H9 (cell line): ENCODE measurements around the gene NR5A1. TPM values are rescaled to one million over a fixed set of nuclear protein-coding genes. Genes with fewer than 3 reads are reported as not detected.

ENCODE experiments used
- DNase-seq: peaks from one replicate; pipeline ENCODE4 v3.0.0-alpha.2; 2017
- H2AFZ ChIP-seq: one replicate; pipeline ENCODE4 v1.6.1; 2013; ENCODE audit warnings: mild to moderate bottlenecking, low read length, control low read depth, moderate library complexity
- H2AK5ac ChIP-seq: 2 replicates; pipeline ENCODE4 v1.6.1; 2013; ENCODE audit warnings: low read length, control low read depth, mixed read lengths; ENCODE audit not compliant: insufficient read length
- H2BK120ac ChIP-seq: one replicate; pipeline ENCODE4 v1.6.1; 2013; ENCODE audit warnings: low read depth, mild to moderate bottlenecking, low read length, control low read depth, inconsistent platforms; ENCODE audit not compliant: poor library complexity, severe bottlenecking
- H2BK12ac ChIP-seq: 2 replicates; pipeline ENCODE4 v1.6.1; 2013; ENCODE audit warnings: low read length, control low read depth, mixed read lengths, low read depth; ENCODE audit not compliant: insufficient read length
- H2BK15ac ChIP-seq: 2 replicates; pipeline ENCODE4 v1.6.1; 2013; ENCODE audit warnings: low read depth, low read length, control low read depth
- H2BK20ac ChIP-seq: one replicate; pipeline ENCODE4 v1.6.1; 2013; ENCODE audit warnings: low read depth, mild to moderate bottlenecking, low read length, control low read depth, inconsistent platforms; ENCODE audit not compliant: poor library complexity, severe bottlenecking
- H2BK5ac ChIP-seq: 2 replicates; pipeline ENCODE4 v1.6.1; 2013; ENCODE audit warnings: low read length, control low read depth, mixed read lengths; ENCODE audit not compliant: insufficient read length
- H3K14ac ChIP-seq: 2 replicates; pipeline ENCODE4 v1.6.1; 2013; ENCODE audit warnings: low read length, control low read depth; ENCODE audit not compliant: insufficient read depth
- H3K18ac ChIP-seq: 2 replicates; pipeline ENCODE4 v1.6.1; 2013; ENCODE audit warnings: low read depth, mild to moderate bottlenecking, mixed read lengths, low read length, control low read depth; ENCODE audit not compliant: insufficient read length
- H3K23ac ChIP-seq: 2 replicates; pipeline ENCODE4 v1.6.1; 2013; ENCODE audit warnings: low read length, control low read depth, mixed read lengths, low read depth; ENCODE audit not compliant: insufficient read length
- H3K23me2 ChIP-seq: 2 replicates; pipeline ENCODE4 v1.6.1; 2013; ENCODE audit warnings: low read depth, mild to moderate bottlenecking, mixed read lengths, low read length, control low read depth; ENCODE audit not compliant: insufficient read length, poor library complexity, severe bottlenecking
- H3K27ac ChIP-seq: 2 replicates; pipeline ENCODE4 v1.5.1; 2013; ENCODE audit warnings: low read length, control low read depth, mixed read lengths, low read depth; ENCODE audit not compliant: insufficient read length
- H3K27me3 ChIP-seq: 2 replicates; pipeline ENCODE4 v1.6.1; 2013; ENCODE audit warnings: low read length, control low read depth, inconsistent platforms; ENCODE audit not compliant: insufficient read depth
- H3K4ac ChIP-seq: 2 replicates; pipeline ENCODE4 v1.6.1; 2013; ENCODE audit warnings: low read depth, mild to moderate bottlenecking, control low read depth, inconsistent platforms, low read length, moderate library complexity
- H3K4me1 ChIP-seq: 2 replicates; pipeline ENCODE4 v1.6.1; 2013; ENCODE audit warnings: low read length, control low read depth, inconsistent platforms; ENCODE audit not compliant: insufficient read depth
- H3K4me2 ChIP-seq: 2 replicates; pipeline ENCODE4 v1.6.1; 2013; ENCODE audit warnings: low read length, control low read depth, mixed read lengths; ENCODE audit not compliant: insufficient read length, insufficient read depth
- H3K56ac ChIP-seq: 2 replicates; pipeline ENCODE4 v1.6.1; 2013; ENCODE audit warnings: low read depth, mild to moderate bottlenecking, mixed read lengths, low read length, control low read depth; ENCODE audit not compliant: insufficient read length
- H3K79me1 ChIP-seq: 2 replicates; pipeline ENCODE4 v1.6.1; 2013; ENCODE audit warnings: low read depth, mild to moderate bottlenecking, moderate library complexity, low read length, control low read depth, inconsistent platforms; ENCODE audit not compliant: insufficient read depth, poor library complexity, severe bottlenecking
- H3K79me2 ChIP-seq: 2 replicates; pipeline ENCODE4 v1.6.1; 2013; ENCODE audit warnings: low read length, control low read depth, inconsistent platforms; ENCODE audit not compliant: insufficient read depth
- H3K9ac ChIP-seq: 2 replicates; pipeline ENCODE4 v1.6.1; 2013; ENCODE audit warnings: low read length, control low read depth, mixed read lengths; ENCODE audit not compliant: insufficient read length; ENCODE audit errors: extremely low read depth
- H3K9me3 ChIP-seq: one replicate; pipeline ENCODE4 v1.6.1; 2013; ENCODE audit warnings: low read depth, low read length, inconsistent platforms; ENCODE audit not compliant: control insufficient read depth
- H3T11ph ChIP-seq: one replicate; pipeline ENCODE4 v1.6.1; 2013; ENCODE audit warnings: mild to moderate bottlenecking, low read length, control low read depth, inconsistent platforms
- H4K20me1 ChIP-seq: one replicate; pipeline ENCODE4 v1.6.1; 2013; ENCODE audit not compliant: control insufficient read depth, insufficient read length, insufficient read depth
- H4K5ac ChIP-seq: 2 replicates; pipeline ENCODE4 v1.6.1; 2013; ENCODE audit warnings: low read depth, mild to moderate bottlenecking, mixed read lengths, low read length, control low read depth; ENCODE audit not compliant: insufficient read length
- H4K8ac ChIP-seq: replicated peaks from 2 replicates; pipeline ENCODE4 v1.6.1; 2013; ENCODE audit warnings: low read length, control low read depth, mixed read lengths, low read depth; ENCODE audit not compliant: insufficient read length
- H4K91ac ChIP-seq: 2 replicates; pipeline ENCODE4 v1.6.1; 2013; ENCODE audit warnings: low read depth, mild to moderate bottlenecking, moderate library complexity, mixed read lengths, low read length, control low read depth; ENCODE audit not compliant: insufficient read length
- H3K27ac Mint-ChIP-seq, 3 experiments: 2 replicates in 2 of 3; 3 replicates in 1 of 3; pipeline ENCODE4 v1.8.0; 2020 to 2021; ENCODE audit warnings: mixed read lengths in 3 of 3, mild to moderate bottlenecking in 1 of 3, moderate library complexity in 1 of 3
- H3K27me3 Mint-ChIP-seq: 2 replicates; pipeline ENCODE4 v1.8.0; 2021; ENCODE audit warnings: low read depth, mild to moderate bottlenecking, moderate library complexity, mixed read lengths
- H3K36me3 Mint-ChIP-seq, 3 experiments: 2 replicates in 2 of 3; 3 replicates in 1 of 3; pipeline ENCODE4 v1.8.0; 2020 to 2021; ENCODE audit warnings: low read depth in 3 of 3, mixed read lengths in 3 of 3; ENCODE audit not compliant: insufficient read depth in 1 of 3
- H3K4me1 Mint-ChIP-seq, 2 experiments: 2 replicates each; pipeline ENCODE4 v1.8.0; 2020; ENCODE audit warnings: mixed read lengths in 2 of 2
- H3K4me3 Mint-ChIP-seq, 2 experiments: 2 replicates in 1 of 2; 3 replicates in 1 of 2; pipeline ENCODE4 v1.8.0; 2020 to 2021; ENCODE audit warnings: mild to moderate bottlenecking in 2 of 2, mixed read lengths in 2 of 2, moderate library complexity in 1 of 2
- H3K9me3 Mint-ChIP-seq, 2 experiments: 2 replicates in 1 of 2; 3 replicates in 1 of 2; pipeline ENCODE4 v1.8.0; 2020; ENCODE audit warnings: mild to moderate bottlenecking in 2 of 2, mixed read lengths in 2 of 2, moderate library complexity in 1 of 2
- CTCF ChIP-seq: fragments of 200-600 bp; sonication (generic); conservative IDR thresholded peaks from 3 replicates; pipeline ENCODE4 v1.8.0; 2021; ENCODE audit warnings: antibody characterized with exemption, mild to moderate bottlenecking
- total RNA-seq: library from RNA; stranded (reverse); gene quantifications from 2 replicates; pipeline ENCODE4 v1.2.1, GENCODE V29; 2021

Gene NR5A1
- total RNA-seq, 1 experiment from 2014 or later: 0.37 TPM

- no peak overlapping the region for H2BK20ac ChIP-seq
- H3K4me1 Mint-ChIP-seq: peaks cover 3 to 5% of the 10 kb centered on the region in 2 experiments; a peak in 3 of 4 replicates
- no peak overlapping the region for H2BK120ac ChIP-seq
- H3K18ac ChIP-seq: no peak overlapping the region
- H3K4me1 ChIP-seq: no peaks in the 10 kb centered on the region
- no peaks in the 10 kb centered on the region for H3K27me3 ChIP-seq
- H4K20me1 ChIP-seq: no peaks in the 10 kb centered on the region
- no peak overlapping the region for H3K14ac ChIP-seq
- TF ChIP-seq CTCF: no peak
- H3K4ac ChIP-seq: no peak overlapping the region
- no peak overlapping the region for H3T11ph ChIP-seq
- H2BK12ac ChIP-seq: no peak overlapping the region
- no peak overlapping the region for H4K5ac ChIP-seq
- no peak overlapping the region for H3K27ac ChIP-seq
- H2AK5ac ChIP-seq: no peak overlapping the region
- H3K56ac ChIP-seq: no peak overlapping the region
- no peaks in the 10 kb centered on the region for H3K79me2 ChIP-seq
- no peak overlapping the region for H2AFZ ChIP-seq
- no peak for DNase-seq
- H3K79me1 ChIP-seq: no peaks in the 10 kb centered on the region
- H3K9ac ChIP-seq: no peak overlapping the region
- H2BK15ac ChIP-seq: no peak overlapping the region
- no peak overlapping the region for H3K4me3 Mint-ChIP-seq
- H4K91ac ChIP-seq: no peak overlapping the region
- no peak overlapping the region for H3K23ac ChIP-seq
- peaks cover 0 to 2% of the 10 kb centered on the region in 2 experiments; a peak in 2 of 5 replicates for H3K9me3 Mint-ChIP-seq
- H3K27me3 Mint-ChIP-seq: peaks cover 29% of the 10 kb centered on the region
- H3K23me2 ChIP-seq: no peaks in the 10 kb centered on the region
- H3K4me2 ChIP-seq: no peak overlapping the region
- no peak overlapping the region for H4K8ac ChIP-seq
- H2BK5ac ChIP-seq: no peak overlapping the region
- no peaks in the 10 kb centered on the region for H3K9me3 ChIP-seq
- H3K27ac Mint-ChIP-seq: no peak overlapping the region
- no peaks in the 10 kb centered on the region for H3K36me3 Mint-ChIP-seq
Observed at GRCh38 chr9:124442379-124442778, 64.8 kb downstream of the NR5A1 start.
